ENCODE results near the gene ACD.

ACD gene

DNA sequence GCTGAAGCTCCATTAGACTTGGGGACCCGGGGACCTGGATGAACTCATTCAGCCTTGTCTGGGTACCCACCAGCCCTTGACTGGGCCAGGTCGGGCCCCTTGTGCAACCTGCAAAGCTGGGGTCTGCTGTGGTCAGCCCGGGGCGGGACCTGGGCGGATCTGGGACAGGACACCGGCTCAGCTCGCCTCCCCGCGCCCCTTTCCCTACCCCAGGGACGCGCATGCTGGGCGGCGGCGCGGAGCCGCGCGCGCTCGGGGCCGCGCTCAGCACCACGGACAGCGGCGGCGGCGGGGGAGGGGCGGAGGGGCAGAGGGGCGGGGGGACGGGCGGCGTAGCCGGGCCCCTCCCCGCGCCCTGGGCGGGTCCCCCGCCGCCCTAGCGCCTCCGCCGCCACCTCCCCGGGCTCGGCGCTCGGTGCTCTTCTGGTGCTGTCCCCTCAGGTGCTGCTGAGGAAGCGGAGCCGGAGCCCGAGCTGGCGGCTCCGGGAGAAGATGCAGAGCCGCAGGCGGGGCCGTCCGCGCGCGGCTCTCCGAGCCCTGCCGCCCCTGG is 7.4 kb downstream of the ACD start:
- no peak for DNase-seq (ENCODE audit: low read depth)
- no peak overlapping the region for H3K4me3 ChIP-seq (ENCODE audit: low read depth, low read length)
- TF ChIP-seq, protein P1, sequence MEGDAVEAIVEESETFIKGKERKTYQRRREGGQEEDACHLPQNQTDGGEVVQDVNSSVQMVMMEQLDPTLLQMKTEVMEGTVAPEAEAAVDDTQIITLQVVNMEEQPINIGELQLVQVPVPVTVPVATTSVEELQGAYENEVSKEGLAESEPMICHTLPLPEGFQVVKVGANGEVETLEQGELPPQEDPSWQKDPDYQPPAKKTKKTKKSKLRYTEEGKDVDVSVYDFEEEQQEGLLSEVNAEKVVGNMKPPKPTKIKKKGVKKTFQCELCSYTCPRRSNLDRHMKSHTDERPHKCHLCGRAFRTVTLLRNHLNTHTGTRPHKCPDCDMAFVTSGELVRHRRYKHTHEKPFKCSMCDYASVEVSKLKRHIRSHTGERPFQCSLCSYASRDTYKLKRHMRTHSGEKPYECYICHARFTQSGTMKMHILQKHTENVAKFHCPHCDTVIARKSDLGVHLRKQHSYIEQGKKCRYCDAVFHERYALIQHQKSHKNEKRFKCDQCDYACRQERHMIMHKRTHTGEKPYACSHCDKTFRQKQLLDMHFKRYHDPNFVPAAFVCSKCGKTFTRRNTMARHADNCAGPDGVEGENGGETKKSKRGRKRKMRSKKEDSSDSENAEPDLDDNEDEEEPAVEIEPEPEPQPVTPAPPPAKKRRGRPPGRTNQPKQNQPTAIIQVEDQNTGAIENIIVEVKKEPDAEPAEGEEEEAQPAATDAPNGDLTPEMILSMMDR (IDR thresholded peaks at IDR 0.05; ENCODE audit: insufficient read depth, low read depth, low read length, missing control alignments), result no peak

DNA sequence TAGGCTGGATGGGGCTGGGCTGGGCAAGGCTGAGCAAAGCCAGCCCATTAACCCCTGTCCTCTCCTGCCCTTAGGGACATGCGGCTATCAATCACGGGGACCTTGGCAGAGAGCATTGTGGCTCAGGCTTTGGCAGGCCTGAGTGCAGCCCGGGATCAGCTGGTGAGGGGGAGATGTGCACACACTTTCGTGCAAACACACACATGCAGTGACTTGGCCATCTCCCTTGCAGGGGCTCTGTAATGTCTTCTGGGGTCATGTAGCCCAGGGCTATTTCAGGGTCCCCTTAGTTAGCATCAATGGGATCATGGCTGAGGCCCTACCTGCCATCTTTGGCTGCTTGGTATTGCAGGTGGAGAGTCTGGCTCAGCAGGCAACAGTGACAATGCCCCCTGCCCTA is 8.2 kb downstream of the ACD start:
- DNase-seq (ENCODE audit: low read depth), result no peak
- H3K4me3 ChIP-seq (ENCODE audit: low read depth, low read length), result no peak overlapping the region
- TF ChIP-seq, protein P1 (IDR thresholded peaks at IDR 0.05; ENCODE audit: insufficient read depth, low read depth, low read length, missing control alignments), result no peak

DNA sequence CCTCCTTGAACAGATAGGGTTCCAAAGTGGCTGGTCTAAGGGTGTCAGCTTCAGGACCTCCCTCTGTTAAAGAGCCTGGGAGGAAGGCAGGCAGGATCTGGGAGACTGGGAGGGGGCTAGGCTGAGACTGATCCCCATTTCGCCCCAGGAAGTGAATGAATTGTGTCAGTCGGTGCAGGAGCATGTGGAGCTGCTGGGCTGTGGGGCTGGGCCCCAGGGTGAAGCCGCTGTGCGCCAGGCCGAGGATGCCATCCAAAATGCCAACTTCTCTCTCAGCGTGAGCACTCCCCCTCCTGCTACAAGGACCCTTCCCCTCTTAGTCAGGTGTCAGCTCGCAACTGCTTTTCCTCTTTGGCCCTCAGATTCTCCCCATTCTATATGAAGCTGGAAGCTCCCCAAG is 9.0 kb downstream of the ACD start:
- TF ChIP-seq, protein P1 (IDR thresholded peaks at IDR 0.05; ENCODE audit: insufficient read depth, low read depth, low read length, missing control alignments), result no peak
- DNase-seq (ENCODE audit: low read depth), result no peak
- H3K4me3 ChIP-seq (ENCODE audit: low read depth, low read length), result no peak overlapping the region

DNA sequence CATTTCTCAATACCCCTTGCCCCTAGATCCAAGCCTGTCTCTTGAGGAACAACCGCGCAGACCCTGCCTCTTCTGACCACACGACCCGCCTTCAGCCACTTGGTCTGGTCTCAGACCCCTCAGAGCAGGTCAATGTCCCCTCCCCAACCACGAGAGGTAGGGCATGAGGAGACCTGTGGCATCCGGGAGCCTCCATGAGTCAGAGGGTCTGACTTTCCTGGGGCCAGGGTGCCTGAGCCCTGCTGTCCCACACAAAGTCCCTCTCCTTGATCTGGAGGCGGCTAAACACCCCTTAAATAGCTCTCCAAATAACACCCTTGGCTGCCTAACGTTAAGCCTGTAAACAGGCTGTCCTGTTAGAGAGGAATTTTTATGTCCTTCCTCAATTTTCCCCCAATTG is 10.0 kb downstream of the ACD start:
- TF ChIP-seq, protein P1 (IDR thresholded peaks at IDR 0.05; ENCODE audit: insufficient read depth, low read depth, low read length, missing control alignments), result no peak
- no peak for DNase-seq (ENCODE audit: low read depth)
- H3K4me3 ChIP-seq (ENCODE audit: low read depth, low read length), result no peak overlapping the region

DNA sequence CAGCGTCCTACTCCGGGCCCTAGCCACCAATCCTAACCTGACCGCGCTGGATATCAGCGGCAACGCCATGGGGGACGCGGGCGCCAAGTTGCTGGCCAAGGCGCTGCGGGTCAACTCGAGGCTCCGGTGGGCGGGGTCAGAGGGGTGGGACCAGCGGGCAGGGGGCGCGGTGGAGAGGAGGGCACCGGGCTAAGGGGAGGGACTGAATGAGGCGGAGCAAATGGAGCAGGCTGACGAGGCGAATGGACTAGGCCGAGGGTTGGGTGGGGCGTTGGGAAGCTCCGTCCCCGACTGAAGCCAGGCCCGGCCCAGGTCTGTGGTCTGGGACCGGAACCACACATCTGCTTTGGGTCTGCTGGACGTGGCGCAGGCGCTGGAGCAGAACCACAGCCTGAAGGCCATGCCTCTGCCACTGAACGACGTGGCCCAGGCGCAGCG is 10.5 kb downstream of the ACD start:
- no peak for DNase-seq (ENCODE audit: low read depth)
- TF ChIP-seq, protein P1 (IDR thresholded peaks at IDR 0.05; ENCODE audit: insufficient read depth, low read depth, low read length, missing control alignments), result no peak
- H3K4me3 ChIP-seq (ENCODE audit: low read depth, low read length), result no peak overlapping the region

DNA sequence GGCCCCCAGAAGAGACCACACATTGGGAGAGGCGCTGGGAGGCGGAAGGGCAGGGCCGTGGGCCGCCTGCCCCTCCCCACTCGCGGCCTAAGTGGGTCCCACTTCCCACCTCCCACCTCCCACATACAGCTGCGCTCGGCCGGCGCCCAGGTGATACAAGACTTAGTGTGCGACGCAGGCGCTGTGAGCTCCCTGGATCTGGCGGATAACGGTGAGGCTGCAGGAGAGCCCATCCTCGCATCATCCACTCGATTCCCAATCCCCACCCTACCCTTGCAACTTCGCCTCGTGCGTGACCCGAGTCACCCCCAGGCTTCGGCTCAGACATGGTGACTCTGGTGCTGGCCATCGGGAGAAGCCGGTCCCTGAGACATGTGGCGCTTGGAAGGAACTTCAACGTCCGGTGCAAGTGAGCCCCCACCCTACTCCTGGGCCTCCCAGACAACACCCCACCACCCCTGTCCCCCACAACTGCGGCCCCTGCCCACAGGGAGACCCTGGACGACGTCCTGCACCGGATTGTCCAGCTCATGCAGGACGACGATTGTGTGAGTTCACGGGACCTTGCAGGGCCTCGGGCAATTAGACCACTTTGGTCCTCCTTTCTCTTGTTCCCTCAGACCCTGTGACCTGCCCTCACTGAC is 11.2 kb downstream of the ACD start:
- no peak for DNase-seq (ENCODE audit: low read depth)
- H3K4me3 ChIP-seq (ENCODE audit: low read depth, low read length), result no peak overlapping the region
- TF ChIP-seq, protein P1 (IDR thresholded peaks at IDR 0.05; ENCODE audit: insufficient read depth, low read depth, low read length, missing control alignments), result no peak

Data from GM12865 (cell line).